Central memory CD8-positive, alpha-beta T cell (primary cell): Measurements from ENCODE around the gene ZBTB14.
A peak's percentile ranks its signal among the peaks of the same experiment; 100 is the strongest.

Source experiments
- ATAC-seq: fragments of 150-1000 bp; cut with Tn5 transposase; replicated peaks from 2 replicates; pipeline ENCODE4 v1.10.0; 2022; ENCODE audit warnings: mild to moderate bottlenecking, moderate FRiP score, moderate number of reproducible peaks; ENCODE audit not compliant: poor library complexity, severe bottlenecking; ENCODE audit errors: extremely low read depth
- DNase-seq, 2 donors: peaks; one replicate each; pipeline ENCODE4 v3.0.0; 2021; ENCODE audit warnings: low spot score in 2 of 2
- H3K27ac Mint-ChIP-seq: one replicate; pipeline ENCODE4 v1.8.0; 2022; ENCODE audit warnings: low read depth, mild to moderate bottlenecking, moderate library complexity, mixed read lengths
- H3K27me3 Mint-ChIP-seq: one replicate; pipeline ENCODE4 v1.8.0; 2022; ENCODE audit warnings: mixed read lengths
- H3K36me3 Mint-ChIP-seq: one replicate; pipeline ENCODE4 v1.8.0; 2022; ENCODE audit warnings: mild to moderate bottlenecking, moderate library complexity, mixed read lengths; ENCODE audit not compliant: insufficient read depth
- H3K4me1 Mint-ChIP-seq: one replicate; pipeline ENCODE4 v1.8.0; 2022; ENCODE audit warnings: mixed read lengths
- H3K4me3 Mint-ChIP-seq: one replicate; pipeline ENCODE4 v1.8.0; 2022; ENCODE audit warnings: mild to moderate bottlenecking, moderate library complexity, mixed read lengths
- H3K9me3 Mint-ChIP-seq: one replicate; pipeline ENCODE4 v1.8.0; 2022; ENCODE audit warnings: mixed read lengths

ZBTB14 gene

GRCh38 chr18:5295231-5295920 lies at the start of gene ZBTB14:
Gene ZBTB14, minus strand, starts transcription at chr18:5295726. Its CDS starts 2,480 bp downstream, at chr18:5293246.
- H3K4me1 Mint-ChIP-seq: peaks cover 32% of the 10 kb centered on the region
- peak; percentile 58 to 72 for DNase-seq
- no peaks in the 10 kb centered on the region for H3K9me3 Mint-ChIP-seq
- peak within 1 kb of the TSS; percentile 96 for H3K27ac Mint-ChIP-seq
- peaks cover 3% of the 10 kb centered on the region for H3K27me3 Mint-ChIP-seq
- peak; percentile 48 for ATAC-seq
- peaks cover 31% of the 10 kb centered on the region for H3K36me3 Mint-ChIP-seq
- peak within 1 kb of the TSS; percentile 96 for H3K4me3 Mint-ChIP-seq

GRCh38 chr18:5339202-5339834 lies 43.8 kb upstream of the ZBTB14 start:
- H3K9me3 Mint-ChIP-seq: no peaks in the 10 kb centered on the region
- ATAC-seq (no peak), DNase-seq (no peak)
- no peaks in the 10 kb centered on the region for H3K4me1 Mint-ChIP-seq
- no peak overlapping the region for H3K27ac Mint-ChIP-seq
- peaks cover 18% of the 10 kb centered on the region for H3K27me3 Mint-ChIP-seq
- no peak overlapping the region for H3K4me3 Mint-ChIP-seq
- H3K36me3 Mint-ChIP-seq: no peaks in the 10 kb centered on the region

GRCh38 chr18:5334456-5335075 lies 39.0 kb upstream of the ZBTB14 start:
- DNase-seq: no peak
- Mint-ChIP-seq H3K4me3 (no peak overlapping the region), H3K4me1 (no peaks in the 10 kb centered on the region), H3K27ac (no peak overlapping the region), H3K36me3 (no peaks in the 10 kb centered on the region), H3K9me3 (peaks cover 6% of the 10 kb centered on the region), H3K27me3 (no peaks in the 10 kb centered on the region)
- no peak for ATAC-seq

GRCh38 chr18:5318061-5318700 lies 22.7 kb upstream of the ZBTB14 start:
- DNase-seq (no peak), ATAC-seq (no peak)
- Mint-ChIP-seq H3K27ac (no peak overlapping the region), H3K4me1 (no peaks in the 10 kb centered on the region), H3K27me3 (no peaks in the 10 kb centered on the region), H3K9me3 (no peaks in the 10 kb centered on the region), H3K4me3 (no peak overlapping the region), H3K36me3 (peaks cover 4% of the 10 kb centered on the region)

DNA sequence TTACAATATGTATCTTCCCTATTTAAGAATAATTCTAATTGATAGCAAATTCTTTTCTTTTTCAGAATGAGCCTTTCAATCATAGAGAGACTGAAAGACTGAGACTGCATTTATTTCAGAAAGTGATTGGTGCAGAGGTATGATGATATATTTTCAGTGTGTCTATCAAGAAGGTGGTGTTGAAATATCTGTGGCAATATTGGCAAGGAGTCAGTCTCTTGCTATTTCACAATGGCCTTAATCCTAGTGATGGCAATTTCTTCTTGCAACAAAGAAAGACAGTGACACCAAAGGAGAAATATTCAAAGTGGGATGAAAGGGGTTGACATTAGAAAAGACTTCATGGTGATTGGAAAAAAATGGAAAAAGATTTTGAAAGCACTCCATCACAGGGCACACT lies 21.7 kb upstream of the ZBTB14 start:
- Mint-ChIP-seq H3K4me1 (no peaks in the 10 kb centered on the region), H3K36me3 (peaks cover 2% of the 10 kb centered on the region), H3K9me3 (no peaks in the 10 kb centered on the region), H3K27me3 (no peaks in the 10 kb centered on the region), H3K4me3 (no peak overlapping the region), H3K27ac (no peak overlapping the region)
- ATAC-seq (no peak), DNase-seq (no peak)

- H3K9me3 Mint-ChIP-seq: no peaks in the 10 kb centered on the region
- peaks cover 7% of the 10 kb centered on the region for H3K4me1 Mint-ChIP-seq
- DNase-seq (no peak), ATAC-seq (no peak)
- no peaks in the 10 kb centered on the region for H3K27me3 Mint-ChIP-seq
- H3K4me3 Mint-ChIP-seq: no peak overlapping the region
- H3K27ac Mint-ChIP-seq: no peak overlapping the region
- H3K36me3 Mint-ChIP-seq: peaks cover 2% of the 10 kb centered on the region
Measured at GRCh38 chr18:5315838-5316237, 20.3 kb upstream of the ZBTB14 start.

GRCh38 chr18:5311301-5311989 lies 15.9 kb upstream of the ZBTB14 start:
- DNase-seq (no peak), ATAC-seq (no peak)
- H3K27ac Mint-ChIP-seq: peak overlapping the region; percentile 25
- no peaks in the 10 kb centered on the region for H3K9me3 Mint-ChIP-seq
- H3K27me3 Mint-ChIP-seq: no peaks in the 10 kb centered on the region
- H3K36me3 Mint-ChIP-seq: no peaks in the 10 kb centered on the region
- H3K4me3 Mint-ChIP-seq: no peak overlapping the region
- H3K4me1 Mint-ChIP-seq: peaks cover 24% of the 10 kb centered on the region

DNA sequence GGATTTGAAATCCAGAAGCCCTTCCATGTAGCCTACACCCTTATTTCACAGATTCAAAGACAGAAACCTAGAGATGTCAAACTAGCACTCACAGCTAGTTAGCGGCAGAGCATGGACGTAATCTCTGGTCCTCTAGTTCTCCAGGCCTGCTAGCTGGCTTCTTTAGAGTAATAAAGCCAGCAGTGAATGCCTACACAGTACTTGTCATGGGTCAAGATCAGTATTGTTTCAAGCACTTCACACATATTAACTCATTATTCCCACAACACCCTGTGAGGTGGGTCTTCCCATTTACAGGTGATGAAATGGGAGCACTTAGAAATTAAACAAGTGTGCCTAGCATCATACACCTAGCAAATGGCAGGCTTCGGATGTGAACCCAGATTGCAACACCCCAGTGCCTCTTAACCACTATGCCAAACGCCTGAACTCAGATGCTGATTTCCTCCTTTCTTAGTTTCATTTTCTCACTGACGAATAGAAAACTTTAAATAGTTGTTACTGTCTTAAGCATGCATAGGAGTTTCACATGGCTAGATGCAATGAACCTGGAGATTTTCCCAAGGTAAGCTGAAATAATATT lies 14.5 kb upstream of the ZBTB14 start:
- peaks cover 24% of the 10 kb centered on the region for H3K4me1 Mint-ChIP-seq
- DNase-seq (no peak), ATAC-seq (peak; percentile 97)
- peak overlapping the region; percentile 76 for H3K4me3 Mint-ChIP-seq
- peak overlapping the region; percentile 83 for H3K27ac Mint-ChIP-seq
- no peaks in the 10 kb centered on the region for H3K9me3 Mint-ChIP-seq
- no peaks in the 10 kb centered on the region for H3K36me3 Mint-ChIP-seq
- no peaks in the 10 kb centered on the region for H3K27me3 Mint-ChIP-seq

- no peak overlapping the region for H3K4me3 Mint-ChIP-seq
- H3K4me1 Mint-ChIP-seq: peaks cover 17% of the 10 kb centered on the region
- H3K36me3 Mint-ChIP-seq: no peaks in the 10 kb centered on the region
- no peak for ATAC-seq
- peaks cover 35% of the 10 kb centered on the region for H3K27me3 Mint-ChIP-seq
- H3K27ac Mint-ChIP-seq: no peak overlapping the region
- H3K9me3 Mint-ChIP-seq: no peaks in the 10 kb centered on the region
- no peak for DNase-seq
Measured at GRCh38 chr18:5305835-5306234, 10.3 kb upstream of the ZBTB14 start.

DNA sequence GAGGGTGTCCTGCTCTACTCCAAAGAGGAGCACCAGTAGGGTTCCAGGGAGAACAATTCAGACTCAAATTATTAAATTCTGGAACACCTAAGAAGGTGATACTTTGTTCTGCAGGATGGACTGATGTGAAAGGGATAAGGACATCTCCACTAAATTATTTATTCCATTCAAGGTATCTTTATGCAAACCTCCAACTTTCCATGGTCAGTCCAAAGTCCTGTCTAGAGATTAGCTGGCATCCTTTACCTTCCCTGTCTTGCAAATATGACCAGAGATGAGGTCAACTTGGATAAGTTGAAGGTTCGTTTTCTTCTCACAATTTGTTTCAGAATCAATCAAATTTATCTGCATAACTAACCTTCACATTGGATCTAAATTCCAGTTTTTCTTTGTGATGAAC lies 8.7 kb upstream of the ZBTB14 start:
- no peak for ATAC-seq
- H3K36me3 Mint-ChIP-seq: no peaks in the 10 kb centered on the region

DNA sequence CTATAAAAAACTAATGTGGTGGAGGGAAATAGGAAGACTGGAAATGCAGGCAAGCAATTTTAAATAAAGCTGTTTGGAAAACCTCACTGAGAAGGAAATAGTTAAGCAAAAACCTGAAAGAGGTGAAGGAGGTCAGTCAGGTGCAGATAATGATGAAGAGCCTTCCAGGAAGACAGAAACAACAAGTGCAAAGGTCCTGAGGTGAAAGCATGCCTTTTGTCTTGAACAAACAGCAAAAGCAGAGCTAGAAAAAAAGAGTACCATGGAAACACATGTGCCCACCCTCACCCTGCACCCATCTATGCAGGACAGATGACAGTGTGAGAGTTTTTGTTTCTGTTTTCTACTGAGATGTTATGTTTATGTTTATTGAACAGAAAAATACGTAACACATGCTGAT lies 8.1 kb upstream of the ZBTB14 start:
- H3K36me3 Mint-ChIP-seq: no peaks in the 10 kb centered on the region
- DNase-seq (no peak), ATAC-seq (no peak)
- H3K27me3 Mint-ChIP-seq: peaks cover 43% of the 10 kb centered on the region
- no peaks in the 10 kb centered on the region for H3K4me1 Mint-ChIP-seq
- no peak overlapping the region for H3K4me3 Mint-ChIP-seq
- H3K27ac Mint-ChIP-seq: no peak overlapping the region
- no peaks in the 10 kb centered on the region for H3K9me3 Mint-ChIP-seq

More for the DNA sequence above, 8.7 kb upstream of the ZBTB14 start:
- no peak for DNase-seq
- Mint-ChIP-seq H3K4me3 (no peak overlapping the region), H3K9me3 (no peaks in the 10 kb centered on the region), H3K4me1 (peaks cover 4% of the 10 kb centered on the region), H3K27me3 (peaks cover 43% of the 10 kb centered on the region), H3K27ac (no peak overlapping the region)

DNA sequence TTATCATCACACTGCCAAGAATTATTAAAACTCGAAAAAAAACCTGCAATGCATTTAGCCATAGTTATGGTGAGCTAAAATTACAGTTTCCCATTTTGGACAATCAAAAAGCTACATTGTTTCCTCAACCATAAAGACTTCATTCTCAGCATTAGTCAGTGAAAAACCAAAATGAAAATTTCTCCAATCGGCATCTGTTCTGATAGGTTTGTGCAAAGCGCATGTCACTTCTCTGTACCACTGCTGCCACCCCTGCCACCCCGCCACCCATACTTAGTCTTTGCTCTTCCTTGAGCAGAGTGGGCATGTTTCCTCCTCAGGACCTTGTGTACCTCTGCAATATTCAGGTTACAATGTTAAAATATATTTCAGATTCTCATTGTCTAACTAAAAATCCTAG lies 7.1 kb upstream of the ZBTB14 start:
- ATAC-seq: no peak
- Mint-ChIP-seq H3K4me1 (peaks cover under 1% of the 10 kb centered on the region), H3K36me3 (no peaks in the 10 kb centered on the region), H3K27me3 (peaks cover 43% of the 10 kb centered on the region), H3K27ac (no peak overlapping the region), H3K4me3 (no peak overlapping the region), H3K9me3 (no peaks in the 10 kb centered on the region)
- no peak for DNase-seq
